Astrocyte (in vitro differentiated cells and primary cell): Measurements from ENCODE around the gene ECSCR. TPM values are rescaled to one million over a fixed set of nuclear protein-coding genes. Genes with fewer than 3 reads are reported as not detected.

Experiments
- DNase-seq: peaks from one replicate; pipeline ENCODE4 v3.0.0-alpha.2; 2010; ENCODE audit warnings: low read depth
- FAIRE-seq: peaks from 2 replicates; lab custom pipeline; 2011; peaks lifted over from hg19 to GRCh38; lab: Jason Lieb, UNC
- H2AFZ ChIP-seq: 2 replicates; pipeline ENCODE4 v1.6.0; 2012; ENCODE audit warnings: low read depth, low read length, inconsistent platforms
- H3K27ac ChIP-seq: 2 replicates; pipeline ENCODE4 v1.5.1; 2011; ENCODE audit warnings: low read depth, low read length, inconsistent platforms
- H3K27me3 ChIP-seq: 2 replicates; pipeline ENCODE4 v1.6.0; 2011; ENCODE audit warnings: low read length, inconsistent platforms; ENCODE audit not compliant: insufficient read depth
- H3K36me3 ChIP-seq: 2 replicates; pipeline ENCODE4 v1.5.1; 2011; ENCODE audit warnings: low read length, inconsistent platforms; ENCODE audit not compliant: insufficient read depth
- H3K4me1 ChIP-seq: 2 replicates; pipeline ENCODE4 v1.5.1; 2011; ENCODE audit warnings: low read length, inconsistent platforms; ENCODE audit not compliant: insufficient read depth
- H3K4me2 ChIP-seq: 2 replicates; pipeline ENCODE4 v1.6.0; 2012; ENCODE audit warnings: low read length, inconsistent platforms
- H3K4me3 ChIP-seq: 2 replicates; pipeline ENCODE4 v1.5.1; 2011; ENCODE audit warnings: low read depth, mild to moderate bottlenecking, low read length, inconsistent platforms; ENCODE audit not compliant: insufficient read depth
- H3K79me2 ChIP-seq: 2 replicates; pipeline ENCODE4 v1.6.0; 2012; ENCODE audit warnings: mild to moderate bottlenecking, low read length, inconsistent platforms; ENCODE audit not compliant: insufficient read depth
- H3K9ac ChIP-seq: 2 replicates; pipeline ENCODE4 v1.6.0; 2012; ENCODE audit warnings: mild to moderate bottlenecking, low read length, inconsistent platforms
- H3K9me3 ChIP-seq: 2 replicates; pipeline ENCODE4 v1.5.1; 2012; ENCODE audit warnings: low read depth, mild to moderate bottlenecking, low read length, inconsistent platforms; ENCODE audit not compliant: insufficient read depth
- H4K20me1 ChIP-seq: 2 replicates; pipeline ENCODE4 v1.6.0; 2012; ENCODE audit warnings: low read length, inconsistent platforms; ENCODE audit not compliant: insufficient read depth
- H3K27ac Mint-ChIP-seq: one replicate; pipeline ENCODE4 v1.8.0; 2021; ENCODE audit warnings: mild to moderate bottlenecking, mixed read lengths; ENCODE audit not compliant: unreplicated experiment
- H3K27me3 Mint-ChIP-seq: one replicate; pipeline ENCODE4 v1.8.0; 2021; ENCODE audit warnings: low read depth, mixed read lengths; ENCODE audit not compliant: unreplicated experiment
- H3K36me3 Mint-ChIP-seq: one replicate; pipeline ENCODE4 v1.8.0; 2021; ENCODE audit warnings: low read depth, mixed read lengths; ENCODE audit not compliant: unreplicated experiment
- H3K4me1 Mint-ChIP-seq: one replicate; pipeline ENCODE4 v1.8.0; 2021; ENCODE audit warnings: low read depth, mixed read lengths; ENCODE audit not compliant: unreplicated experiment
- H3K4me3 Mint-ChIP-seq: one replicate; pipeline ENCODE4 v1.8.0; 2021; ENCODE audit warnings: mild to moderate bottlenecking, moderate library complexity, mixed read lengths; ENCODE audit not compliant: unreplicated experiment
- H3K9me3 Mint-ChIP-seq: one replicate; pipeline ENCODE4 v1.8.0; 2021; ENCODE audit warnings: mild to moderate bottlenecking, mixed read lengths; ENCODE audit not compliant: unreplicated experiment
- EZH2 ChIP-seq: IDR thresholded peaks from 2 replicates; pipeline ENCODE4 v1.6.1; 2012; ENCODE audit warnings: mild to moderate bottlenecking, low read length, inconsistent platforms; ENCODE audit not compliant: insufficient read depth
- total RNA-seq: library from RNA; stranded (reverse); gene quantifications from 2 replicates; pipeline ENCODE4 v1.2.1, GENCODE V29; 2021
- TF ChIP-seq, protein P1 (sequence below): IDR thresholded peaks from 2 replicates; pipeline ENCODE4 v1.5.1; 2011; ENCODE audit warnings: low read depth, mild to moderate bottlenecking, inconsistent platforms, low read length, moderate library complexity; ENCODE audit not compliant: insufficient read depth

The ECSCR gene
- total RNA-seq, 1 donor from 2014 or later, result 1.00 TPM

DNA sequence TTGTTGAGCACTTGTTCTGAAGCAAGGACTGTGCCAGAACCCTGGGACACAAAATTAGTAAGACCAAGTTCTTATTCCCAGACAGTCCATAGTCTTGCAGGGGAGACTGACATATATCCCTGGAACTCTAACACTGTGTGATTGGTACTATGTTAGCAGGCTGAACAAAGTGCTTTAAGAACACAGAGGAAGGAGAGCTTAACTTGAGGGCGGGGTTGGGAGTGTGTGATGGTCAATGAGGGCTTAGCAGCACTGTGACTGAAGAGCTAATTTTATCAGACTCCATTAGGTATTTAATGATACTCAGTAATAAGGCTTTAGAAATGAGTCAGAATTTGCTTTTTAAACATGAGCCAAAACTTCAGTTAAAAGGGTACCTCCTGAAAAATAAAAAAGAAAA is 43.8 kb downstream of the ECSCR start:
- H3K4me1 Mint-ChIP-seq, result no peaks in the 10 kb centered on the region
- Histone ChIP-seq H3K4me1 (peaks cover 14% of the 10 kb centered on the region), H3K9me3 (no peaks in the 10 kb centered on the region), H3K27ac (no peak overlapping the region), H3K4me3 (no peak overlapping the region), H3K27me3 (no peaks in the 10 kb centered on the region), H4K20me1 (no peaks in the 10 kb centered on the region), H3K79me2 (no peaks in the 10 kb centered on the region), H3K36me3 (peaks cover 11% of the 10 kb centered on the region), H2AFZ (no peak overlapping the region), H3K4me2 (no peak overlapping the region), H3K9ac (no peak overlapping the region)
- no peak for DNase-seq
- no peaks in the 10 kb centered on the region for H3K9me3 Mint-ChIP-seq
- FAIRE-seq, result no peak
- H3K27me3 Mint-ChIP-seq, result no peaks in the 10 kb centered on the region
- TF ChIP-seq, protein P1, sequence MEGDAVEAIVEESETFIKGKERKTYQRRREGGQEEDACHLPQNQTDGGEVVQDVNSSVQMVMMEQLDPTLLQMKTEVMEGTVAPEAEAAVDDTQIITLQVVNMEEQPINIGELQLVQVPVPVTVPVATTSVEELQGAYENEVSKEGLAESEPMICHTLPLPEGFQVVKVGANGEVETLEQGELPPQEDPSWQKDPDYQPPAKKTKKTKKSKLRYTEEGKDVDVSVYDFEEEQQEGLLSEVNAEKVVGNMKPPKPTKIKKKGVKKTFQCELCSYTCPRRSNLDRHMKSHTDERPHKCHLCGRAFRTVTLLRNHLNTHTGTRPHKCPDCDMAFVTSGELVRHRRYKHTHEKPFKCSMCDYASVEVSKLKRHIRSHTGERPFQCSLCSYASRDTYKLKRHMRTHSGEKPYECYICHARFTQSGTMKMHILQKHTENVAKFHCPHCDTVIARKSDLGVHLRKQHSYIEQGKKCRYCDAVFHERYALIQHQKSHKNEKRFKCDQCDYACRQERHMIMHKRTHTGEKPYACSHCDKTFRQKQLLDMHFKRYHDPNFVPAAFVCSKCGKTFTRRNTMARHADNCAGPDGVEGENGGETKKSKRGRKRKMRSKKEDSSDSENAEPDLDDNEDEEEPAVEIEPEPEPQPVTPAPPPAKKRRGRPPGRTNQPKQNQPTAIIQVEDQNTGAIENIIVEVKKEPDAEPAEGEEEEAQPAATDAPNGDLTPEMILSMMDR, result no peak
- TF ChIP-seq EZH2, result no peak
- no peak overlapping the region for H3K27ac Mint-ChIP-seq
- peaks cover 24% of the 10 kb centered on the region for H3K36me3 Mint-ChIP-seq
- no peak overlapping the region for H3K4me3 Mint-ChIP-seq

GRCh38 chr5:139417214-139417613 is 45.3 kb downstream of the ECSCR start:
- Histone ChIP-seq H3K27ac (no peak overlapping the region), H4K20me1 (no peaks in the 10 kb centered on the region), H3K9ac (no peak overlapping the region), H3K4me1 (peaks cover 14% of the 10 kb centered on the region), H3K4me3 (no peak overlapping the region), H3K36me3 (peaks cover 11% of the 10 kb centered on the region), H2AFZ (no peak overlapping the region), H3K4me2 (no peak overlapping the region), H3K9me3 (no peaks in the 10 kb centered on the region), H3K27me3 (no peaks in the 10 kb centered on the region), H3K79me2 (no peaks in the 10 kb centered on the region)
- H3K27me3 Mint-ChIP-seq, result no peaks in the 10 kb centered on the region
- no peak for TF ChIP-seq EZH2
- TF ChIP-seq, protein P1, result no peak
- no peaks in the 10 kb centered on the region for H3K4me1 Mint-ChIP-seq
- H3K9me3 Mint-ChIP-seq, result no peaks in the 10 kb centered on the region
- DNase-seq, result peak; percentile 39
- FAIRE-seq, result no peak
- no peak overlapping the region for H3K27ac Mint-ChIP-seq
- no peak overlapping the region for H3K4me3 Mint-ChIP-seq
- H3K36me3 Mint-ChIP-seq, result peaks cover 26% of the 10 kb centered on the region

- peaks cover 29% of the 10 kb centered on the region for H3K36me3 Mint-ChIP-seq
- no peak overlapping the region for H3K27ac Mint-ChIP-seq
- Histone ChIP-seq H3K79me2 (no peaks in the 10 kb centered on the region), H3K36me3 (peaks cover 10% of the 10 kb centered on the region), H3K27ac (no peak overlapping the region), H3K9ac (no peak overlapping the region), H3K4me3 (no peak overlapping the region), H3K9me3 (no peaks in the 10 kb centered on the region), H3K4me1 (peaks cover 14% of the 10 kb centered on the region), H3K27me3 (no peaks in the 10 kb centered on the region), H4K20me1 (no peaks in the 10 kb centered on the region), H2AFZ (no peak overlapping the region), H3K4me2 (no peak overlapping the region)
- H3K4me3 Mint-ChIP-seq, result no peak overlapping the region
- TF ChIP-seq EZH2, result no peak
- TF ChIP-seq, protein P1, result no peak
- FAIRE-seq, result no peak
- H3K4me1 Mint-ChIP-seq, result no peaks in the 10 kb centered on the region
- no peaks in the 10 kb centered on the region for H3K27me3 Mint-ChIP-seq
- DNase-seq, result no peak
- no peaks in the 10 kb centered on the region for H3K9me3 Mint-ChIP-seq
These were observed 45.9 kb downstream of the ECSCR start for GRCh38 chr5:139416651-139417050.
